Astrocyte of the cerebellum (primary cell): ENCODE data around the gene RIPPLY3.
"Not testable (repeated sequence)": the region's sequence is repeated elsewhere in the genome, so short reads cannot be mapped to it uniquely, and the experiment has no call there.

ENCODE experiments used
- DNase-seq: peaks from one replicate; pipeline ENCODE4 v3.0.0-alpha.2; 2011; ENCODE audit warnings: low read depth
- H3K4me3 ChIP-seq: 2 replicates; pipeline ENCODE4 v1.5.1; 2011; ENCODE audit warnings: mild to moderate bottlenecking, low read depth, low read length, moderate library complexity
- in situ Hi-C: cut with HindIII; loops from 2 replicates; pipeline ENCODE4 v1.10.0; 2017; ENCODE audit warnings: low sequenced_read_pairs
- TF ChIP-seq, protein P1 (sequence below): IDR thresholded peaks from 2 replicates; pipeline ENCODE4 v1.5.1; 2012; ENCODE audit warnings: low read length, low read depth, moderate library complexity, mild to moderate bottlenecking; ENCODE audit errors: missing control alignments

RIPPLY3 gene

DNA sequence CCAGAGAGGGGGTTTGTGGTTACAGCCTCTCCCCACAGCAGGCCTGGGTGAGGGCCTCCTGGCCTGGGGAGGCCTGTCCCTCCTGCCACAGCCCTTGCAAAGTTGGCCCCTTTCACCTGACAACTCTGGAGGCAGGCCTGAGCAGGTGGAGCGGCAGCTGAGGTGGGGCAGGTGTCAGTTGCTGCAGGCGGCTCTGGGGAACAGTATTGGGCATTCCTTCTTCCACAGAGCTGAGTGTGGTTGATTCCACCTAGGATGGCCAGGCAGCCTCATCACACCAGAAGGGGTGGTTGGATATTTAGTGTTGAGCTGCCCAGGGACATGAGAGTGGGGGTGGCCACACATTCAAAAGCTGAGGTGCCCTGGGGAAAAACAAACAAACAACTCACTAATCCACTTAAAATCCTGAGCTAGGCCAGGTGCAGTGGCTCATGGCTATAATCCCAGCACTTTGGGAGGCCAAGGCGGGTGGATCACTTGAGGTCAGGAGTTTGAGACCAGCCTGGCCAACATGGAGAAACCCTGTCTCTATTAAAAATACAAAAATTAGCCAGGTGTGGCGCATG, 35.3 kb downstream of the RIPPLY3 start:
- in situ Hi-C loops: no loop called here
- TF ChIP-seq, protein P1, sequence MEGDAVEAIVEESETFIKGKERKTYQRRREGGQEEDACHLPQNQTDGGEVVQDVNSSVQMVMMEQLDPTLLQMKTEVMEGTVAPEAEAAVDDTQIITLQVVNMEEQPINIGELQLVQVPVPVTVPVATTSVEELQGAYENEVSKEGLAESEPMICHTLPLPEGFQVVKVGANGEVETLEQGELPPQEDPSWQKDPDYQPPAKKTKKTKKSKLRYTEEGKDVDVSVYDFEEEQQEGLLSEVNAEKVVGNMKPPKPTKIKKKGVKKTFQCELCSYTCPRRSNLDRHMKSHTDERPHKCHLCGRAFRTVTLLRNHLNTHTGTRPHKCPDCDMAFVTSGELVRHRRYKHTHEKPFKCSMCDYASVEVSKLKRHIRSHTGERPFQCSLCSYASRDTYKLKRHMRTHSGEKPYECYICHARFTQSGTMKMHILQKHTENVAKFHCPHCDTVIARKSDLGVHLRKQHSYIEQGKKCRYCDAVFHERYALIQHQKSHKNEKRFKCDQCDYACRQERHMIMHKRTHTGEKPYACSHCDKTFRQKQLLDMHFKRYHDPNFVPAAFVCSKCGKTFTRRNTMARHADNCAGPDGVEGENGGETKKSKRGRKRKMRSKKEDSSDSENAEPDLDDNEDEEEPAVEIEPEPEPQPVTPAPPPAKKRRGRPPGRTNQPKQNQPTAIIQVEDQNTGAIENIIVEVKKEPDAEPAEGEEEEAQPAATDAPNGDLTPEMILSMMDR: no peak
- no peak overlapping the region for H3K4me3 ChIP-seq
- no peak for DNase-seq

DNA sequence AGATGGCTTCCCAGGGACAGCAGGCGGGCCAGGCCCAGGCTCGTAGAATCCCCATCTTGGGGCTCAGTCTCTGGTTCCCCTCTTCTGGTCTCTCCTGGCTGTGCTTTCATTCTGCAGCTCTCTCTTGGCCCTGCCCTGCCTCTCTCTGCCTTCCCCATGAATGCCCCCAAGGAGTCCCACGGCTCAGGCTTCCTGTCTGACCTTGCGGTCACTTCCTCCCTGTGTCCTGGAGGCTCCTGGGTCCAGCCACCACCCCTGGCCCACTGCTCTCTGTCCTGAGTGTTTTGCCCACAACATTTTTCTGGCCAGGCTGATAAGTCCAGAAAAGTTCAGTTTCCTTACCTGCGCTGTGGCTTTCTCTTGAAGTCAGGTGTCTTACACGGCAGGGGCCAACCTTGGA, 37.3 kb downstream of the RIPPLY3 start:
- H3K4me3 ChIP-seq: no peak overlapping the region
- in situ Hi-C loops: no loop called here
- TF ChIP-seq, protein P1: no peak
- DNase-seq: no peak

DNA sequence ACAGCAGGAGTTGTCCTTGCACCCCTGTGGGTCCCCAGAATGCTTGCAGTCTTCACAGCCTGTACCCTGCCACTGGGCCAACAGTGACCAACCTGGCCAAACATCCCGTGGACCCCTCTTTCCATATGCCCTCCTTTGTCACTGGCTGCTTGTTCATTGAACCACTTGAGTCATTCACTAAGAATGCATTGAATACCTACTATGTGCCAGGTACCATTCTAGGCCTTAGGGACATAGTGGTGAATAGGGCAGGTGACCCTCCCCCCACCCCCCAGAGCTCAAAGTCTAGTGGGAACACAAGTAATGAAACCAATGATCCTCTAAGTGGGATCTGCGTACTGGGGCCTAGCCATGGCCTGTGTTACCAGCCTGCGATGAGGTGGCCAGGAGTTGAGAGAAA, 38.1 kb downstream of the RIPPLY3 start:
- in situ Hi-C loops: no loop called here
- TF ChIP-seq, protein P1: no peak
- no peak for DNase-seq
- H3K4me3 ChIP-seq: no peak overlapping the region

DNA sequence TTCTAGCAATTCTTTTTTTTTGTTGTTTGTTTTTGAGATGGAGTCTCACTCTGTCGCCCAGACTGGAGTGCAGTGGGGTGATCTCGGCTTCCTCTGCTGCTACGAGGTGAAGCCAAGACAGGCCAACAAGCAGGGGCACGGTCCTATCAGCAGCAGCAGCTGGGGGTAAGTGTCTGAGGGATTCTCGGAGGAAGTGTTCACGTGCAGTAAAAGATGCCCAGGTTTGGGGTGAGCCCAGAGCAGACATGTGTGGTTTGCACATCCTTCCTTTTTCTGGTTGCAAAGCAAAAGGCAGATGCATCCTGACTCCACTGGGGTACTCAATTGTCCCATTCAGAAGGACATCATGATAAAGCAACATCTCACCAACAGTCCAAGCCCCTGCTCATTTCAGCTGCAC, 38.6 kb downstream of the RIPPLY3 start:
- in situ Hi-C loops: no loop called here
- TF ChIP-seq, protein P1: no peak
- H3K4me3 ChIP-seq: no peak overlapping the region
- DNase-seq: no peak

DNA sequence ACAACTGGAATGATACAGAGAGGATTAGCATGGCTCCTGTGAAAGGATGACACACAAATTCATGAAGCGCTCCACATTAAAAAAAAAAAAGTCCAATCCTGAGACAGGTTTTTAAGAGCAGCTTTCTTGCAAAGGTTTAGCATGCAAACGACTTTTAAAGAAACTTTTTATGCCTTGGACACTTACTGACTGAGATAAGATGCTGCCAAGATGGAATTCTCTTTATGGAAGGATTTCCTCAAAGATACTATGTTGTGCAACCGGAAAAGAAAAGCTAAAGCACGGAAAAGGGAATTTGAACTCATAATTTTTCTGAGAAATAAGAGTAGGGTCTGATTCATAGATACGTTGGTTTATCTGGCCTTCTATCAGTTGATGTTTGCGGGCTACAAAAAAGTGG, 39.1 kb downstream of the RIPPLY3 start:
- TF ChIP-seq, protein P1: no peak
- no peak overlapping the region for H3K4me3 ChIP-seq
- in situ Hi-C loops: no loop called here
- DNase-seq: no peak

DNA sequence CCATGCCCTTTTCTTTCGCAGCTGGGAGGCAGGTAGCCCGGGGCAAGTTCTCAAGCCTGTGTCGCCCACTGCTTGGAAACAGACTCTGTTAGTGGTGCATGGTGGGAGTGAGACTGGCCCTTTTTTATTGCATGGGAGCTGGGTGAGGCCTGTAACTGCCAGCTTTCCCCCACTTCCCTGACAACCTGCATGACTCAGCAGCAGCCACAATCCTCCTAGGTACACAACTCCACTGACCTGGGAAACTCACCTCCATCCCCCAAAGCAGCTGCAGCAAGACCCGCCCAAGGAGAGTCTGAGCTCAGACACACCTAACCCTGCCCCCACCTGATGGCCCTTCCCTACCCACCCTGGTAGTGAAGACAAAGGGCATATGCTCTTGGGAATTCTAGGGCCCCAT, 40.6 kb downstream of the RIPPLY3 start:
- H3K4me3 ChIP-seq: no peak overlapping the region
- in situ Hi-C loops: no loop called here
- TF ChIP-seq, protein P1: no peak
- DNase-seq: no peak

DNA sequence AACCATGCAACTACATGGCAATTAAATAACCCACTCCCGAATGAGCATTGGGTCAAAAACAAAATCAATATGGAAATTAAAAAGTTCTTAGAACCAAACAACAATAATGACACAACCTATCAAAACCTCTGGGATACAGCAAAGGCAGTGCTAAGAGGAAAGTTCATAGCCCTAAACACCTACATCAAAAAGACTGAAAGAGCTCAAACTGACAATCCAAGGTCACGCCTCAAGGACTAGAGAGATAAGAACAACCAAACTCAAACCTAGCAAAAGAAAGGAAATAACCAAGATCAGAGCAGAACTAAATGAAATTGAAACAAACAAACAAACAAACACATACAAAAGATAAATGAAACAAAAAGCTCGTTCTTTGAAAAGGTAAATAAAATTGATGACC, 43.2 kb downstream of the RIPPLY3 start:
- H3K4me3 ChIP-seq, DNase-seq, in situ Hi-C loops: not testable (repeated sequence)
